Measurements from ENCODE around the gene LIF.

The LIF gene

DNA sequence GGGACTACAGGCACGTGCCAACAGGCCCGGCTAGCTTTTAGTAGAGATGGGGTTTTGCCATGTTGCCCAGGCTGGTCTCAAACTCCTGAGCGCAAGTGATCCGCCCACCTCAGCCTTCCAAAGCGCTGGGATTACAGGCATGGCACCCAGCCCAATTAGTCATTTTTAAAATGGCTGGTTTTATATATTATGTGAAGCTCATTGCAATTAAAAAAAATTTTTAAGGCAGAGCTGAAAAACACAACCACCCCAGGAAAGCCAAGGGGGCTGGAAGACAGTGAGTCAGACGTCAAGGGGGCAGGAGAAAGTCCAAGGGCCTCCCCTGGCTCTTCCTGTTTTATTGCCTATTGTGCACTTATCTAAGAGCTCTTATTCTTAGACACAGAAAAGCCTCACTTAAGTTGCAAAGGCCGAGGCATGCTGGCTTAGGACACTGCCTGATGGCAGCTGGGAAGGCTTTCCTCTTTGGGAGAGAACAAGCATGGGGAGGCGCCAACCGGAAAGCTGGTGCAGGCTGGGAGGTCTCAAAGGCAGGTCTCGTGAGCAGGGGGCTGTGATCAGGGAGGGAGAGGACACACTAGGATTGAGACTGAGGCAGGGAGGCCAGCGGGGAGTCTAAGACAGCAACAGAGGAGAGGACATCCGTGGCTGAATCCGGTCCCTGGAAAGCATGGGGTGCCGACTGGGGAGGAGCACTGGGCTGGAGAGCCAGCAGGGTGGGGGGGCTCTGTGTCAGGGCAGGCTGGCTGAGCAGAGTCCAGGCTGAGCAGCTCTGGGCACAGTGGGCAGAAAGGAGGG, 31.2 kb upstream of the LIF start:
- H3K4me3 ChIP-seq (replicated peaks; ENCODE audit: low read depth, low read length) = peak overlapping the region; percentile 22
- TF ChIP-seq, protein P1, sequence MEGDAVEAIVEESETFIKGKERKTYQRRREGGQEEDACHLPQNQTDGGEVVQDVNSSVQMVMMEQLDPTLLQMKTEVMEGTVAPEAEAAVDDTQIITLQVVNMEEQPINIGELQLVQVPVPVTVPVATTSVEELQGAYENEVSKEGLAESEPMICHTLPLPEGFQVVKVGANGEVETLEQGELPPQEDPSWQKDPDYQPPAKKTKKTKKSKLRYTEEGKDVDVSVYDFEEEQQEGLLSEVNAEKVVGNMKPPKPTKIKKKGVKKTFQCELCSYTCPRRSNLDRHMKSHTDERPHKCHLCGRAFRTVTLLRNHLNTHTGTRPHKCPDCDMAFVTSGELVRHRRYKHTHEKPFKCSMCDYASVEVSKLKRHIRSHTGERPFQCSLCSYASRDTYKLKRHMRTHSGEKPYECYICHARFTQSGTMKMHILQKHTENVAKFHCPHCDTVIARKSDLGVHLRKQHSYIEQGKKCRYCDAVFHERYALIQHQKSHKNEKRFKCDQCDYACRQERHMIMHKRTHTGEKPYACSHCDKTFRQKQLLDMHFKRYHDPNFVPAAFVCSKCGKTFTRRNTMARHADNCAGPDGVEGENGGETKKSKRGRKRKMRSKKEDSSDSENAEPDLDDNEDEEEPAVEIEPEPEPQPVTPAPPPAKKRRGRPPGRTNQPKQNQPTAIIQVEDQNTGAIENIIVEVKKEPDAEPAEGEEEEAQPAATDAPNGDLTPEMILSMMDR (IDR thresholded peaks at IDR 0.05; ENCODE audit: low read length, missing control alignments) = no peak
- peak; percentile 93 for DNase-seq (ENCODE audit: low read depth)

DNA sequence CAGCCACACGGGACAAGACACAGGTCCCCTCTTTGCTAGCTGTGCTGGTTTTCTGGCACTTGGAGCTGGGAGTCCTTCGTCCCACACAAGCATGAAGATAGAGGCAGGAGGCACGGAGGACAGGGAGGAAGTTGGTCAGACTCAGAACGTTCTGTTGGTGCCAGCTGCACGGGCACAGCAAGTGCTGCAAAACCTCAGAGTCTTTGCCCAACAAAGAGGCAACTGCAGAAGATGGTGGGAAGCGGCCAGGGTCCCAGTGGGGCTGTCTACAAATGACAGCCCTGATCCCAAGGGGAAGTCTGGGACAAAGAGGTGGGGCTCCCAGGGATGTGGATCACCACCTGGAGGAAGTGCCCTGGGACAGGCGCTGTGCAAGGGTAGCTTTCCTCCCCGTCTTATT, 29.5 kb upstream of the LIF start:
- H3K4me3 ChIP-seq (replicated peaks; ENCODE audit: low read depth, low read length) = no peak overlapping the region
- TF ChIP-seq, protein P1 (IDR thresholded peaks at IDR 0.05; ENCODE audit: low read length, missing control alignments) = no peak
- no peak for DNase-seq (ENCODE audit: low read depth)

DNA sequence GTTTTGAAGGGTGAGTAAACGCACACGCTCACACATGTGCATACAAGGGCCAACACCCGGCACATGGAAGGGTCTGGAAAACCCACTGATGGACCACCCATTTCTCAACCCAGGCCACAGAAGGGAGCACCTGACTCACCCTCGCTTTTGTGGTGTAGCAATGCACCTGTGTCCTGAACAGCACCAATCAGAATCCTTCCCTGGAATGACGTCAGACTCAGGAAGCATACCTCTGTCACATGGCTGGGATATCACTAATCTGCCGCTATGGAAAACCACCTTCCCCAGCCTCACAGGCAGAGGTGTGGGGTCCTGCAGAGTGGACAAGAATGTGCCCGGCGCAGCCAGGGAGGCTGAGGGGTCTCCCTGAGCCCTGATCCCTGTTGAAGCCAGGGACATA, 29.1 kb upstream of the LIF start:
- H3K4me3 ChIP-seq (replicated peaks; ENCODE audit: low read depth, low read length) = no peak overlapping the region
- TF ChIP-seq, protein P1 (IDR thresholded peaks at IDR 0.05; ENCODE audit: low read length, missing control alignments) = no peak
- no peak for DNase-seq (ENCODE audit: low read depth)

DNA sequence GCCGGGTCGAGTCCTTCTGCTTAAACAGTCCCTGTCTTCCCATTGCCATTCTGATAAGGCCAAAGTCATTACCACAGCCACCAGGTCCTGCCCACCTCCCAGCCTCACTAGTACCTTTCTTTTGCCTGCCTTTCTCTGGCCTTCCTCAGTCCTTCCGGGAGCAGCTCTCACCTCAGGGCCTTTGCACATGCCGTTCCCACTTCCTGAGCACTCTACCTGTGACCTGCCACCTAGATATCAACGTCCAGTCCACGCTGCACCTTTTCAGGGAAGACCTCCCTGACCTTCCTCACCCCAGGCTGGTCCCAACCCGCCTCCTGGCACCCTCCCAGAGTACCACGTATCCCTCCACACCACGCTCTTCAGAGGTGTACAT, 27.9 kb upstream of the LIF start:
- no peak for DNase-seq (ENCODE audit: low read depth)
- H3K4me3 ChIP-seq (replicated peaks; ENCODE audit: low read depth, low read length) = no peak overlapping the region
- TF ChIP-seq, protein P1 (IDR thresholded peaks at IDR 0.05; ENCODE audit: low read length, missing control alignments) = no peak

DNA sequence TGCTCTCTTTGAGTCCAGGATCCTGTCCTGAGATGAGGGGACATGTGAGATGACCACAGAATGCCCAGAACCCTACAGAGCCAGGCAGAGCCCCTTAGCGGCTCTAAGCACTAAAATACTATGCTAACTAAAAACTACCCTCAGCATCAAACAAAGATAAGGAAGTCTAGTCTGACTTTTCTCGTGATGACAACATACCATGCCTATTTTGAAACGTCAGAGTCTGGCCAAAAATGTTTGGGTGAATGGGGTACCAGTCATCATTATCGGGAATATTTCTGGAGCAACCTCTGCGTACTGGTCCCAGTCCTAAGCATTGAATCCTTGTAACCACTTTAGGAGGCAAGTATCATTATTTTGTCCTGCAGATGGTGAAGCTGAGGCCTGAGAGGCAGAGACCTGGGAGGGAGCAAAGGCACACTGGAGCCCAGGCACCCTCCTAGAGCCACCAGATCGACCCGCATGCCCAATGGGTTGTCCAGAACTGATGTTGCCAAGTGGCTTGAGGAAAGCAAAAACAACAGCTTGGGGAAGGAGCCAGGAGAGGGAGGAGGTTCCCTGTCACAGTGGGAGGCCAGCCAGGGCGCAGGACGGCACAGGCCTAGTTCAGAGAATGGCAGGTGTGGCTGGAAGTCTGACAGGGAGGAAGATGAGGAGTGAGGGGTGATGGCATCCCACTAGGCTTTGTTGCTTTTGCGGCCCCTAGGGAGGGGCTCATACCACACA, 27.3 kb upstream of the LIF start:
- no peak for DNase-seq (ENCODE audit: low read depth)
- TF ChIP-seq, protein P1 (IDR thresholded peaks at IDR 0.05; ENCODE audit: low read length, missing control alignments) = no peak
- no peak overlapping the region for H3K4me3 ChIP-seq (replicated peaks; ENCODE audit: low read depth, low read length)

DNA sequence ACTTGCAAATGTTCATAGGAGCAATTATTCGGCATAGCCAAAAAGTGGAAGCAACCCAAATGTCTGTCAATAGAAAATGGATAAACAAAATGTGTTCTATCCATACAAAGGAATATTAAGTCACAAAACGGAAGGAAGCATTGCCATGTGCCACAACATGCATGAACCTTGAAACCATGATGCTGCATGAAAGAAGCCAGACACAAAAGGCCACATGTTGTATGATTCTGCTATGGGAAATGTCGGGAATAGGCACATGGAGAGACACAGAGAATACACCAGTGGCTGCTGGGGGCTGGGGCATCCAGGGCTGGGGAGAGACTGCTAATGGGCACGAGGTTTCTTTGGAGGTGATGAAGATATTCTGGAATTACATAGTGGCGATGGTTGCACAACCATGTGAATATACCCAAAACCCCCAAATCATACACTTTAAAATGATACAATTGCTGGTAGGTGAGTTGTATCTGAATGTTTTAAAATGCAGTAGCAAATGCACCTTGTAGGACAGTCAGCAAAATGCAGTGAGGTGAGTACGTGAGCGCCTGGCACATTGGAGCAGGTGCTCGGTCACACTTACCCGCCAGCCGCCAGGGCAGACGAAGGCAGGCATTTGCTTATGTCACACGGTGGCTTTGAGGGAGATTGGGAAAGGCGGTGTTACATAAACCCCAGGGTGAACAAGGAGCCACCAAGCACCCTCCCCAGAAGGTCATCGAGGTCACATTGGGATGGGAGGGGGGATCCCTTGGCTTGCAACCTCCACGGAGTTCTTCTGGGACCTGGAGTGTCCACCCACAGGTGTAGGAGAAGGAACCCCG, 26.4 kb upstream of the LIF start:
- TF ChIP-seq, protein P1 (IDR thresholded peaks at IDR 0.05; ENCODE audit: low read length, missing control alignments) = no peak
- no peak for DNase-seq (ENCODE audit: low read depth)
- H3K4me3 ChIP-seq (replicated peaks; ENCODE audit: low read depth, low read length) = no peak overlapping the region

All from fibroblast of pulmonary artery (primary cell).